ENCODE measurements around the gene MAST4. TPM values are rescaled to one million over a fixed set of nuclear protein-coding genes. Genes with fewer than 3 reads are reported as not detected.
A peak's percentile ranks its signal among the peaks of the same experiment; 100 is the strongest.
"Not testable (repeated sequence)": the region's sequence is repeated elsewhere in the genome, so short reads cannot be mapped to it uniquely, and the experiment has no call there.

Gene MAST4
- total RNA-seq, 1 donor from 2014 or later: 109 TPM

DNA sequence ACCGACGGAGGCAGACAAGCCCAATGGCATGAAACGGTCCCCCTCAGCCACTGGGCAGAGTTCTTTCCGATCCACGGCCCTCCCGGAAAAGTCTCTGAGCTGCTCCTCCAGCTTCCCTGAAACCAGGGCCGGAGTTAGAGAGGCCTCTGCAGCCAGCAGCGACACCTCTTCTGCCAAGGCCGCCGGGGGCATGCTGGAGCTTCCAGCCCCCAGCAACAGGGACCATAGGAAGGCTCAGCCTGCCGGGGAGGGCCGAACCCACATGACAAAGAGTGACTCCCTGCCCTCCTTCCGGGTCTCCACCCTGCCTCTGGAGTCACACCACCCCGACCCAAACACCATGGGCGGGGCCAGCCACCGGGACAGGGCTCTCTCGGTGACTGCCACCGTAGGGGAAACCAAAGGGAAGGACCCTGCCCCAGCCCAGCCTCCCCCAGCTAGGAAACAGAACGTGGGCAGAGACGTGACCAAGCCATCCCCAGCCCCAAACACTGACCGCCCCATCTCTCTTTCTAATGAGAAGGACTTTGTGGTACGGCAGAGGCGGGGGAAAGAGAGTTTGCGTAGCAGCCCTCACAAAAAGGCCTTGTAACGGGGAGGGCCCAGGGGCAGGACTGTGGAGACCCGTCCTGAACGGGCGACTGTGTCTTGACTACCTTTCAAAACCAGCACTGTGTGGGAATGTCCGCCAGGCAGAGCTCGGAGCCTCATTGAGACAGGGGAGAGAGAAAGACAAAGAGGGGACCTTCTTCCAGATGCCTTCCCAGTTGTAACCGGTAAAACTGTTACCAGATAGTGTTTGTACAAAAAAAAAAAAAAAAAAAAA is 570.5 kb downstream of the MAST4 start:
- no peak for DNase-seq (ENCODE audit: extremely low read depth, low read depth, low spot score)

- no peak for DNase-seq (ENCODE audit: extremely low read depth, low read depth, low spot score)
Observed at GRCh38 chr5:67168069-67168468, 571.9 kb downstream of the MAST4 start.

- DNase-seq (ENCODE audit: extremely low read depth, low read depth, low spot score): no peak
Observed at GRCh38 chr5:67170767-67171166, 574.6 kb downstream of the MAST4 start.

- DNase-seq (ENCODE audit: extremely low read depth, low read depth, low spot score): not testable (repeated sequence)
Observed at GRCh38 chr5:67173351-67173750, 577.2 kb downstream of the MAST4 start.

GRCh38 chr5:67173959-67174358 is 577.8 kb downstream of the MAST4 start:
- no peak for DNase-seq (ENCODE audit: extremely low read depth, low read depth, low spot score)

- no peak for DNase-seq (ENCODE audit: extremely low read depth, low read depth, low spot score)
Observed at GRCh38 chr5:67176936-67177335, 580.7 kb downstream of the MAST4 start.

DNA sequence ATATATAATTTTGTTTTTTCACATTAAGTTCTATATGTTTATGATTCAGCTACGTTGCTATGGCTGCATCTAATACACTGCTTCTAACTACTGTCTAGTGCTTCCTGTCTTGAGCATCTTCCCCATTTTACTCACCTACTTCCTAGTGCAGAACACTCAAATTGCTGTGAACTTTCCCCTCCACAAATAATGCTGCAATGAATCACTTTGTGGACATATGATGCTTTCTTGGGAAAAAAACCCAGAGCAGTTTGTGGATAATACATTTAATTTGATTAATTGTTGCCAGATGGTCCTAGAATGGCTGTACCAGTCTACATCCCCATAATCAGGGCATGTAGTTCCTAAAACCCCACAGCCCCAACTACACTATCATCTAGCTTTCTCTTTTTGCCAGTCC is 581.9 kb downstream of the MAST4 start:
- DNase-seq (ENCODE audit: extremely low read depth, low read depth, low spot score): no peak

DNA sequence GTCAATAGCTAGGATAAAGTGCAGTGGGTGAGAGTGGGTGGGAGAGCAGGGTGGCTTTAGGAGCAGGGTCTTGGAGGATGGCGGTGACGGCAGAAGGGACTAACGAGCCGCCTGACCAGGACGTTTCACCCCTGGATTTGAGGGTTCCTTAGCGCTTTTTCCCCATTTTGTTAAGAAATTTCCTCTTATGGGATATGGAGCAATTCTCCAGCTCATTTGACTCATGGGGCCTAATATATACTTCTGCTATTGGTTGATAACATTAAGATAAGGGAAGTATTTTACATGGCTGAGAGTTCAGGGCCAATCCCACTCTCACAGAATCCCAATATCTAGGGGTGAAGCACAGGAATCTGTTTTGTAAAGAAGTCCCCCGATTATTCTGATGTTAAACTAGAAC is 582.8 kb downstream of the MAST4 start:
- no peak for DNase-seq (ENCODE audit: extremely low read depth, low read depth, low spot score)

DNA sequence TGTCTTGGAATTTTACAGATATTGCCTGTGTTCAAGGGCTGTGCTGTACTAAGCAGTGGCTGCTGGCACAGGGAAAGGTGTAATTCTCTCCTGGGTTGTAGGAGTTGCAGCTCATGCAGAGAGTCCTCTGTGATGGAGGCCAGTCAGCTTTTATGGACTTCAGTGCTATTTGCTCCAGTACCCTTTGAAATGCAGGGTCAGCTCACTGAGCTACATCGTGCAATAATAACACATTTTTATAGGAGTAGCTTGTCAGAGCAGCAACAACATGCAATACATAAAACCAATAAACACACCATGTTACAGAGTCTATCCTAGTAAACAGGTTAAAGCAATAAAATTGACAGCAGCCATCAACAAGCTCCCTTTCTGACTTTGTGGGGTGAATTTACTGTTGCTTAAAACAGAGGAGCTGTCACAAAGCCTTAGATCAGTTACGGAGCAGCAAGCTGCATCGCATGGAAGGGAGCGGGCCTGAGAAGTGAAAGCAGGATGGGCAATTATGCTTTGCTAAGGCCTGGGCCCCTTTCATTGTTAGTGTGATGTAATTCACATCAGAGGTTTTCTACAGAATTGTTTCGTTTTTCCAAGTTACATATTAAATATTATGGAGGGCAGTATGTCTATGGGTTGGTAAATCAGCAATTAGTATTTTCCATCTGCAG is 583.6 kb downstream of the MAST4 start:
- DNase-seq (ENCODE audit: extremely low read depth, low read depth, low spot score): no peak

- no peak for DNase-seq (ENCODE audit: extremely low read depth, low read depth, low spot score)
Observed at GRCh38 chr5:67181648-67182221, 585.5 kb downstream of the MAST4 start.

- DNase-seq (ENCODE audit: extremely low read depth, low read depth, low spot score): peak; percentile 47
Observed at GRCh38 chr5:67182301-67182790, 586.2 kb downstream of the MAST4 start.

DNA sequence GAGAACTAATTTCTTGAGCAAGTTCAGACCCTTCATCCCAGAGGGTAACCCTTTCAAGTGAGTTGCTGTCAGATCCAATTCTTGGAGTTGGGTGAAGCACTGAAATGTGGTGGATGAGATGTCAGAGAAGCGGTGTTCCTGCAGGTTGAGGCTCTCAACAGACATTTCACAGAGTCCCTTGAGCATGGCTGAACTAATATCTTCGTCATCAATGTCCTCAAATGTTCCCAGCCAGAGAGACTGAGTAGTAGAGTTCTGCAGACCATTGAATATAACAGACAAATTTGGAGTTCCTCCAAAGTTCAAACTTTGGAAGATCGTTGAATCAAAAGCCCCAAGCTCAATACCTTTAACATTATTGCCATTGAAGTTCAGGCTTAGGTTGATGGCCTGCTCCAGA is 587.7 kb downstream of the MAST4 start:
- DNase-seq (ENCODE audit: extremely low read depth, low read depth, low spot score): no peak

- no peak for DNase-seq (ENCODE audit: extremely low read depth, low read depth, low spot score)
Observed at GRCh38 chr5:67187006-67187715, 591.0 kb downstream of the MAST4 start.

DNA sequence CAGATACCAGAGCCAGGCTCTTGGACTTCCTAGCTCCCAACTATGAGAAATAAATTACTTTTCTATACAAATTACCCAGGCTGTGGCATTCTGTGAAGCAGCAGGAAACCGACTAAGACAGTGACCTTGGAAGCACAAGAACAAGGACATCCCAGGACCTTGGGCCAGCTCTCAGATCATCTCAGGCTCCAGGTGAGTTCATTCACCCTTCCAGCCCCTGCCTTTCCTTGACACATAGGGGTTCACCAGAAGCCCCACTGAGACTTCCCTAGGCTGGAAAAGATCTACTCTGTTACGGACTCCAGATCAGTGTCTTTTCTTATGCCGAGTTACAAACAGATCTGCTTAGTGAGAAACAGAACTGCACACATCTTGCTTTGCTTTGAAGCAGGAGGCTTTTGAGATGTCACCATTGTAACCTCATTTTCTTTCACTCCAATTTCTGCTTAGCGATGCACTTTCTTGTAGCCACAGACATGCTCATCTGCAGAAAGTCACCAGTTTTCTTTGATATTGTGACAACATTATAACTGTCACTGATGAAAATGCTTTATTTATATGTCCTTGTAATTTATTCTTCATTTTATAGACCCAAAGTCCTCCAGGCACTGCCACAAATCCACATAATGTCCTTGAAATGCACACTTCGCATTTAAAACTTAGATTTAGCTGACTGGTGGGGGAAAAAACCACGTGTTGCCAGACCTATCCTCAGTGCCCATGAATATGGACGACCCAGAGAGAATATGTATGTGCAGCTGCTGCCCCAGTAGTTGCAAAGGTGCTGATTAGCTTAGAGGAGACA is 592.3 kb downstream of the MAST4 start:
- DNase-seq (ENCODE audit: extremely low read depth, low read depth, low spot score): no peak

DNA sequence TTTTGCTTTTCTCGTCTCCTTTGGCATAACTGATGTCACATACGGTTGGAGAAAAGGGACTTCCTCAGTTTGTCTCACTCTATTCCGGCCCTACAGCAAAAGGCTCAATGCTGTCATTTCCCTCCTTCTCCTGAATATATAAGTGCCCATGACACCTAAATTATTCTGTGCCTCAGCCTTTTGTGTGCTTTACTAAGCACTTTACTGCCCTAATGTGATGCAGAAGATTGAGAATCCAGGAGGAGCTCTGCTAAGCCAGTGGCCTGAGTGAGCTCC is 592.8 kb downstream of the MAST4 start:
- DNase-seq (ENCODE audit: extremely low read depth, low read depth, low spot score): no peak

DNA sequence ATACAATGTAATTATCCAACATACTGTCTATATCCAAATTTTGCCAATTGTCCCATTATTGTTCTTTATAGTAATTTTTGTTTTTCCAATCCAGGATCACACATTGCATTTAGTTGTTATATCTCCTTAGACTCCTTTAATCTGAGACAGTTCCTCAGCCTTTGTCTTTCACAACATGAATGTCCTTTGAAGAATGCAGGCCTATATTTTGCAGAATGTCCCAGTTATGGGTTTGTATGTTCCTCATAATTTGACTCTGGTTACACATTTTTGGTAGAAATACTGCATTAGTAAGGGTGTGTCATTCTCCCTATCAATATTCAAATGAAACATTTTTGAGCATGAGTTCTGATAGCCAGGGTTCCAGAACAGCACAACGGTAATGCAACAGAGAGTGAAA is 593.7 kb downstream of the MAST4 start:
- DNase-seq (ENCODE audit: extremely low read depth, low read depth, low spot score): no peak

- DNase-seq (ENCODE audit: extremely low read depth, low read depth, low spot score): no peak
Observed at GRCh38 chr5:67190410-67190809, 594.2 kb downstream of the MAST4 start.

DNA sequence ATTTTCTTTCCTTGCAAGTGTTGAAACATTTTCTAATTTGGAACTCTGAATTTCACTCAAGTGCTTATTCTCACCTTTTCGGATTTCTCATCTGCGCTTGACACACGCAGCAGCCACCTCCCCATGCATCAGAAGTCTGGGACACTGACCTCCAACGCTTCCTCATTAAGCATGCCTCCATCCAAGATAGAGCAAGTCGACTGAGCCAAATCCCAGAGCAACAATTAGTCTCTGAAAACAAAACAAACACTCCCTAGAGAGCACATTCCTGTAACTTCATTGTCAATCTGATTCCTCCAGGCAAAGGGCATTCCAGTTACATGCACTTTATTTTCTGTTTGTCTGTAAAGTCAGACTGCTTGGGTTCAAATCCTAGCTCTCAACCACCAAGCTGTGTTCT is 594.7 kb downstream of the MAST4 start:
- DNase-seq (ENCODE audit: extremely low read depth, low read depth, low spot score): no peak

DNA sequence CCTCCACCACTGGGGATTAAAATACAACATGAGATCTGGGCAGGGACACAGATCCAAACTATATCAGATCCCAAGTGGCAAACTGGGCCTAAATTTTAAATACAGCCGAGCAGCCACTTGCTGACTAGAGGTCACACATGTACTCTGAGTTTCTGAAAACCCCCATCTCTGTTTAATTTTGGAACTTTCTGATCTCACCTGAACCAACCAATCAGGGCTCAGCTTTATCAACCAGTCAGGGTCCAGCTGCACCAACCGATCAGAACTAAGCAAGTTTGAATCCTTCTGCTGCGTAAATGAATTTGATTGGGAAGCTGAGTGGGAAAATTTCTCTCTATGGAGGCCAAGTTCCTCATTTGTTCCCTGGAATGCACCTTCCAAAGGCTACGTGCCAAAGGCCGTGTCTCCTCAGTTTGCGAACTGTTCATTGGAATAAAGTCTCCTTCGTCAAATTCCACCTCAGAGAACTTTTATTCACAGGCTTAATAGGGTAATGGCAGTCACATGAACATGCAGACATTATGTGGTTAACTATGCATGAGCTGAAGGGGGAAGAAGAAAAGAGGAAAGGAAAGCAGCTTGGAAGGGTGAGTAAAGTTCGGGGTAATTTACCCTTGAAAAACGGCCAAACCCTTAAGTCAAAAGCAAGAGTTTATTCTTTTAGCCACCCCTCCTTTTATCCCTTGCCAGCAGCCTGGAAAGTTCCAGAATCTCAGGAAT is 596.7 kb downstream of the MAST4 start:
- no peak for DNase-seq (ENCODE audit: extremely low read depth, low read depth, low spot score)

DNA sequence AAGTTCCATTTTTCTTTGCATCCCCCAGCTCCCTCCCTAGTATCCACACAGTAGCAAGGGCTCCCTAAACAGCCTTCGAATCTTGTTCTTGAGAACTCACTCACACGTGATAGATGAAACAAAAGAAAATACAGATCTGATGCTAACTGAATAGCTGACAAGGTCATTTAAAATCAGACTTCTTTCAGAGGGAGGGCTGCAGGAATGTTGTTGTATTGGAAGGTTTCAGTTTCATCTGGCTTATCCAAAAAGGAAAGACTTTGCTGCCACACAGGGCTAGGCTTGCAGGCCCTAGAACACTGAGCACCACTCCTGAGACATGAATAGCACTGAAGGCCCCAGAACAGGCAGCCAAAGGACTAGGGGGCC is 597.2 kb downstream of the MAST4 start:
- DNase-seq (ENCODE audit: extremely low read depth, low read depth, low spot score): no peak
